Activated T-helper 1 cell treated with anti-CD3 and anti-CD28 coated beads, Interleukin-2, amount 50 U/mL, for 16 hours (primary cell): ENCODE data around the gene PACSIN2.

Experiments used
- DNase-seq, 2 donors: peaks; one replicate each; pipeline ENCODE4 v3.0.0-alpha.2; 2020; ENCODE audit warnings: low read depth in 1 of 2, low spot score in 1 of 2

Gene PACSIN2

DNA sequence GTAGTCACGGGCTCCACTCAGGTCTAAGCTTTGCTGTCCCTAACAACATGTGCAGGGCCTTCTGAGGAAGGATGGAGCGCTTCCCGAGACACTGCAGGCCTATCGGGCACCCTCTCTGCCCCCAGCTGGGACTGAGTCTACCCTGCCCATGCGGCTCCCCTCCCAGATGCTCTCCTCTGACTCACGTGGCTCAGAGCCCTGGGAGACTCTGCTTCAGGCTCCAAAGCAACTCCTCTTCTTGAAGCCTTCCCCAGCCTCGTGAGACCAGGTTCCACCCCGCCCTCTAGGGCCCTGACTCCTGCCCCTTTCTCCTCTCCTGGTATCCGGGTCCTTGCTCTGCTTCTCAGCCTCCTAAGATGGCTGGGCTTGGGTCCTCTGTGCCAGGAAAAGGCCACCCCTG lies 129.5 kb downstream of the PACSIN2 start:
- no peak for DNase-seq

DNA sequence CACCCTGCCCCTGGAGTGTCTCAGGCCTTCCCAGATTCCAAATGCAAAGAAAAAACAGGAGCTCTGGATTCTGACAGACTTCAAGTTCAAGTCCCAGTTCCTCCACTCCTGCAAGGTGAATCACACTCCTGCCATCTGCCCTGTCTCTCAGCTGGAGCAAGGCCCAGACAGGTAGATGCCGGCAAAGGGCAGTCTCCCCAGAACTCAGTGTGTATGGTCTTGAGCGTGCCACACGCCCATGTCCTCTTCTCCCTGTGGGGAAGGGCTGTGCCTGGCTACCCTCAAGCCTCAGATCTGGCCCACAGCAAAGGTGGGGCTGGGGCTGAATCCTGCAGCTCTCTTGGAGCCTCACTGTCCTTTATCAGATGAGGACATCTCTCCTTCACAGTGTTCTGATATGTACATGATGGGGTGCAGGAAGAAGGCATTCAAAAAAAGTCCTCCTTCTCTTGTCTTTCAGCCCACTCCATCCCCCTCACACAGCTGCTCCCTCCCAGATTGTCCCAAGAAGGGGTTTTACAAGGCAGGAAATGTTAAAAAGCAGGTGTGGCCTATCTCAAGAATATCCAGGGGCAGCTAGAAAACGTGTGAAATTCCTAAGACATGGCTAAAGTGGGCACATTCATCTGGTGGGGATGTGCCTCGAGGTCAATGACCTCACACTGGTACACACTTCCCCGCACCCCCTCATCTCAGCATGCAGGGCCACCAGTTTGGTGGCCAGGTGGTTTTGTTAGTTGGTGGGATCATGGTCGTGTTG lies 130.2 kb downstream of the PACSIN2 start:
- no peak for DNase-seq

DNA sequence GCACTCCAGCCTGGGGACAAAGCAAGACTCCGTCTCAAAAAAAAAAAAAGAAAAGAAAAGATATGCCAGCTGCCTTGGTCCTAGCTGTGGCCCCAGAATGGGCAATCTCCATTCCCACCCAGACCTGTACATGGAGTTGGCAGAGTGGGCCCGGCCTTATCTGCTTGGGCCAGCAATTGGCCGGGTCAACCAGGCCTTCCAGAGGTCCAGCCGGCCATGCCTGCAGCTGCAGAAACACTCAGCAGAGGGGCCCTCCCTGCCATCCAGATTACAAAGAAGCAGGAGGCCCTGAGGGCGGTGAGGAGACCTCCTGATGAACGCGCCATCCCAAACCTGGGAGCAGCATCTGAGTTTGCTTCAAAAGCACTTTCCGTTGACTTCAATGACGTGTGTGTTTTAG lies 131.0 kb downstream of the PACSIN2 start:
- no peak for DNase-seq

DNA sequence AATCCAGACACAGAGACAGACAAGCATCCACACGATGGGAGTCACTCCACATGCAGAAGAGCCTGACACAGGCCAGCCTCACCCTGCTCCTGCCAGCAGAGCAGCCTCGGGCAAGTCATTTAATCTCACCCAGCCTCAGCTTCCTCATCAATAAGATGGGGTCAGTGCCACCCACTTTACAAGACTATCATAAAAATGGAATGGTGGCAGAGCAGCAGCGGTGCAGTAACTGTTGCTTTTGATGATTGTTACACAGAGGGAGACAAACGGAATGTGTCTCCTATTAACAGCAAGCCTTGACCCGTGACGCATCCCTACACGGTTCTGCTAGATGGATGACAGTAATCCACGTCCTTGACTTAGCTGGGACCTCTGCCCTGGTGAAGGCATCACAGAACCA lies 131.8 kb downstream of the PACSIN2 start:
- no peak for DNase-seq

DNA sequence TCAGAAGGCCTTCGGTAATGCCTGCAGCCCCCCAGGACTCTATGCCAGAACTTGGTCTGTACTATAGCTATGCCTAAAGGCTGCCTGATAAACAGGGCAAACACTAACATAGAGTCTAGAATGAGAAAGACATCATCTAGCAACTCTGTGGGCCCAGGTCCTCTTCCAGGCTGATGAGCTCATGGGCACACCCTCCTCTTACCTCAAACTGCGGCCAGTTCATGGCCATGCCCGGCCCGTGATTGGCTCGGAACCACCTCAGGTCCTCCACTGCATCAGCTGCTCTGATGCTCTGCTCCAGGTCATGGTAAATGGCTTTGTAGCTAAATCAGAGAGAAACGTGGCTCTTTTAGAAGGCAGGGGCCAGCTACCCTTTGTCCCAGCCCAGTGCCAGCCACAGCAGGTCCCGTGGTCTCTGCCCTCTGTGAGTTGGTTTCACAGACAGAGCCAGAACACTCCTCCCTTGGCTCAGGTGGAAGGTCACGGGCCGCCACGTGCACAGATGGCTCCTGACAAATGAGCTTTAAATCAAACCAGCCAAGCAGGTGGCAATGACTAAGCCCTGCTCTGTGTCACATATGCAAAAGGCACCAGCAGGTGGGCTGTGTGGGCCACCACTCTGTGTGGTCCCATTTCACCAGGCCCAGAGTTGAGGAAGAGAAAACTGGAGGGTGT lies 132.8 kb downstream of the PACSIN2 start:
- no peak for DNase-seq

DNA sequence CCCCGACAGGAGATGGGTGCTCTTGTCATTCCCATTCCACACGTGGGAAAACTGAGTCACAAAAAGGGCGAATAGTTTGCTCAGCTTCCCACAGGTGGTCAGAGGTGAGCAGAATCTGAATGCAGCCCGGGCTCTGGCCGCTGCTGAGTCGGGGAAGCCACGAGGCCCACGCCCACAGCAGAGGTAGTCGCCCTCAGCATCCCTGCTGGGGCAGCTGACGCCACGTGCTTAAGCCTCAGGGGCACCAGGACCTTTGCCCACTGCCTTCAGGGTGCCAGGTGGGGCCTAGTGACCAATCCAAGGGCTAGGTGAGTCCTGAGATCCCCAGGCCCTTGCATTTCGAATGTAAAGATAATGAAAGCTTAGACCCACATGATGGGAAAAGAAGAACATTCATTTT lies 133.7 kb downstream of the PACSIN2 start:
- no peak for DNase-seq

- DNase-seq: no peak
Observed at GRCh38 chr22:42880815-42881214, 134.1 kb downstream of the PACSIN2 start.

DNA sequence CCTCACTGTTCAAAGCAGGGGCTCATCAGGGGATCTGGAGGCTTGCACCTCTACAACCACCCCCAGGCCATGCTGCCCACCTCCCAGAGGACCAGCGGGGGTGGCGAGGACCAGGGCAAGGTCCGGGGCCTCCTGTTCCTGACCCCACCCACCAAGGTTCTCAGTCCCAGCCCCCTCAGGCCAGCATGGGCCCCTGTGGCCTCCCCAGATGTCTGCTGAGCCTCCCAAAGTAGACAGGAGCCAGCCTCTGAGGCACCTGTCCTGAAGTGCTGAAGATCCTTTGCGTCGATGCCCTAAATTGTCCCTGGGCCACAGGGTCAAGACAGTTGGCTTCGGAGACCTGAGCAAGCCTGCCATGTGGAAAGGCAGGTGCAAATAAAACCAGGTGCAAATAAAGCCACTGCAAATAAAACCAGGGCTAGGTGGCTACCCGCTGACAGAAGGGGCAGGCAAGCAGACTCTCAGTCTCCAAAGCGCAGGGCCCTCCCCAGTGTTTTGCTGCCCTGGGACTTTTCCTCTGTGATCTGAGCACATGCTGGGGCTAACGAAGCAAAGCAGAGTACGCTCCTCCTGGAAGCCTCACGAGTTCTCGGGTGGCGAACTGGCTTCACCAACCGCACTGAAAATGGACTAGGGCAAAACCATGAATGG lies 135.5 kb downstream of the PACSIN2 start:
- no peak for DNase-seq

- no peak for DNase-seq
Observed at GRCh38 chr22:42878561-42879305, 136.2 kb downstream of the PACSIN2 start.

- no peak for DNase-seq
Observed at GRCh38 chr22:42877597-42878340, 137.2 kb downstream of the PACSIN2 start.

- no peak for DNase-seq
Observed at GRCh38 chr22:42877158-42877557, 137.8 kb downstream of the PACSIN2 start.

- no peak for DNase-seq
Observed at GRCh38 chr22:42876041-42876440, 138.9 kb downstream of the PACSIN2 start.

DNA sequence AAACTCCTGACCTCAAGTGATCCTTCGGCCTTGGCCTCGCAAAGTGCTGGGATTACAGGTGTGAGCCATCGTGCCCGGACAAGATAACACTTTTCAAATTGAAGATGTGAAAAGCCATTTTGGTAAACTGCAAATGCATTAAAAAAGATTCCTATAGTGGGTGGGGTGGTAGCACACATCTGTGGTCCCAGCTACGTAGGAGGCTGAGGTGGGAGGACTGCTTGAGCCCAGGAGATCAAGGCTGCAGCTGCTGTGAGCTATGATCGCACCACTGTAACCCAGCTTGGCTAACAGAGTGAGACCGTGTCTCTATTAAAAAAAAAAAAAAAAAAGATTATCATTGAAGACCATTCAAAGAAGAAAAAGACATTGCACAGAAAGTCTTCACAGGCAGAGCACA lies 140.9 kb downstream of the PACSIN2 start:
- DNase-seq: no peak

- DNase-seq: no peak
Observed at GRCh38 chr22:42873356-42873755, 141.6 kb downstream of the PACSIN2 start.

GRCh38 chr22:42872821-42873220 lies 142.1 kb downstream of the PACSIN2 start:
- no peak for DNase-seq

DNA sequence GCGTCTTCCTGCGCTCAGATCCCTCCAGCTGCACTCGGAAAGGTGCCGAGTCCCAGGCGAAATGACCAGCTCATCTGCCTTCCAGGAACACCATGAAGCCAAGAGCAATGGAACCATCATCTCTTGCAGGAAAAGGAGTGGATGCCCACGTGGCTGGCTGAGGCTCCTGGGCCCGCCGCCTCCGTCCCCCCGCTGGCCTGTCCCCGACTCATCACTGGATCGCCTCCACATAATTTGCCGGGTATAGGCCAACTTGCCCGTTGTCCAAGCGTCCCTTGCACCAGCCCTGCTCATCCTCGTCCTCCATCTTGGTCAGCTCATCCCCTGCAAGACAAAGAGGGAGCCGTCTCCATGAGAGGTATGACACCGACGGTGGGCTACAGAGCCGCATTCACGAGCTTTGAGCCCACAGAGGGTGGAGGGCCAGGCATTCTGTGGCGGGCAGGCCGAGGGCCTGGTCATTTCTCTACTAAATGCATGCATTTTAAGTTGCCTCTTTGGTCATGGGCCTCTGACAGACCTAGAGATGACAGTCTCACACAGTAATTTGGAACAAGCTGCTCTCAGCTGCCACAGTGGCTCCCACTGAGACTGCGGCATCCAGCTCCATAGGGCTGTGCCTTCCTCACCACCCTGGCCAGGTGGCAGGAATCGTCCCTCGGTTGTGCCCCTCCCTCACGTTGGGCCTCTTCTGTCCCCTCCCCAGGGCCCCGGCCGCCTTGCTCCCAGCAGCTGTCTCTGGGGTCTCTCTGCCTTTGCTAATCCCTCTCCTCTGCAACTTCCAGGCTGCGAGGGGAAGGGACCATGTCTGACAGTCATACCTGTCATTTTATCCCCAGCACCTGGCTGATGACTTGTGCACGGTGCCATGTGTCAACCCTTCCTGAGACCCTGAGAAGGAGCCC lies 143.6 kb downstream of the PACSIN2 start:
- no peak for DNase-seq

DNA sequence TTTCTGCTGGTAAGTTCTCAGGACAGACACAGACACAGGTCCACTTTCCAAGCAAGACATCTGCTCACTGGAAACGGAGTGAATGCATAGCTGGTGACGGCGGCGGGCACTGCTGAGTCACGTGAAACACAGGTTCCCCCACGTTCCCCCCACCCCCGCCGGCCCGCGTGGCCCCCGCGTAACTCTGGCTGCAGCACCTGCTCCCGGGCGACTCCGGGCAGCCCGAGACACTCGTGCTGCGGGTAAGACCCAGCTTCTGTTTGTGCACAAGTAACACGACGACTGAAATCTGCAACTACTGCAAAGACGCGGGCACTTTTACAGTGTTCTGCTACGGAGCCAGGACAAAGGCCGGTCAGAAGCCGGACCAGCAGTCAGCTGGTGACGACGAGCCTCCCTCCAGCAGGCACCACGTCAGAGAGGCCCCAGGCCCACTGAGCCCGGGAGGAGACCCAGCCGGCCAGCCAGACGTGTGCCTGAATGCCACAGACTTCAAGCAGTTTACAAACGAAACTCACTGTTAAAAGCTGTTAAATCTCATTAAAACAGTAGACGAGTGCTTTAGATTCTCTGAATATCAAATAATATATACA lies 145.0 kb downstream of the PACSIN2 start:
- DNase-seq: no peak

- no peak for DNase-seq
Observed at GRCh38 chr22:42869463-42869862, 145.5 kb downstream of the PACSIN2 start.

DNA sequence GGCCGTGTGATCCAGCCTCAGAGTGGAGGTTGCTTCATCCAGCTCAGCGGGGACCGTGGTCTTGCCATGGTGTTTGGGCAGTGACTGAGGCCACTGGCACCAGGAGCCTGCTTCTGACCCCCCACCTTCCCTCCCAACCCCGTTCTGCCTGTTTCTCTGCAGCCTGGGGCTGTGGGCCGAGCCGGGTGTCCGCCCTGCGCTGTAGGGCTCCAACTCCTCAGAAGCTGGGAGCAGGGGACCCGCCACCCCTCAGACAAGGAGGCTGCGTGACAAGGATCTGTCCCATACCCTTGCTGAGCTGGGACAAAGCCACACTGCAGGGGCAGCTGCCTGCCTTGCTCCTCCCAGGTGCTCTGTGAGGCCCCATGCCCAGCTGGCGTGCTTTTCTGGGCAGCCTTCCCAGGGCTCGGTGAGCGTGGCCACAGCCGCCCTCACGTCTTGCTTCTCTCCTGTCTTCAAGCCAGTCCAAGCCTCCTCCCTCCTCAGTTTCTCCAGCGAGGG lies 146.1 kb downstream of the PACSIN2 start:
- no peak for DNase-seq
